K562 (cell line): Measurements from ENCODE around the gene LSM12. TPM values are rescaled to one million over a fixed set of nuclear protein-coding genes. Genes with fewer than 3 reads are reported as not detected.

Experiments used
- ATF6 ChIP-seq: sonication (generic); formaldehyde crosslinking; IDR thresholded peaks from 2 replicates; pipeline ENCODE4 v1.4.0; 2020; ENCODE audit warnings: mild to moderate bottlenecking, missing genetic modification reagents
- CHAMP1 ChIP-seq: fragments of 450-650 bp; IDR thresholded peaks from 2 replicates; pipeline ENCODE4 v1.6.1; 2016; ENCODE audit warnings: mild to moderate bottlenecking
- MLLT1 ChIP-seq, 2 experiments: fragments of 450-650 bp; IDR thresholded peaks; 2 replicates each; pipeline ENCODE4 v1.6.1; 2016
- PML ChIP-seq: IDR thresholded peaks from 2 replicates; pipeline ENCODE4 v1.6.1; 2012; ENCODE audit warnings: low read length, inconsistent platforms
- RFX5 ChIP-seq: IDR thresholded peaks from 2 replicates; pipeline ENCODE4 v1.6.1; 2011; ENCODE audit warnings: low read depth, mild to moderate bottlenecking, improper control_type of control experiment, low read length
- SMARCA4 ChIP-seq: fragments of 450-650 bp; IDR thresholded peaks from 2 replicates; pipeline ENCODE4 v1.6.1; 2016
- SMARCA5 ChIP-seq: fragments of 450-650 bp; IDR thresholded peaks from 2 replicates; pipeline ENCODE4 v1.6.1; 2016
- TAF15 ChIP-seq: fragments of 200-400 bp; formaldehyde crosslinking; IDR thresholded peaks from 2 replicates; pipeline ENCODE4 v1.6.1; 2017; ENCODE audit warnings: mild to moderate bottlenecking, low read depth, low read length, moderate library complexity
- TSC22D4 ChIP-seq: fragments of 450-650 bp; IDR thresholded peaks from 2 replicates; pipeline ENCODE4 v1.6.1; 2016; ENCODE audit warnings: missing genetic modification characterization, missing biosample characterization, control low read depth
- U2AF1 ChIP-seq: fragments of 200-400 bp; formaldehyde crosslinking; optimal IDR thresholded peaks from 2 replicates; pipeline ENCODE3; 2017; ENCODE audit warnings: mild to moderate bottlenecking, low read depth, low read length, moderate library complexity
- USF1 ChIP-seq: sonication (generic); formaldehyde crosslinking; IDR thresholded peaks from 2 replicates; pipeline ENCODE4 v1.9.0; 2022; ENCODE audit warnings: mild to moderate bottlenecking, missing genetic modification reagents
- ZBTB34 ChIP-seq: fragments of 250-450 bp; sonication (Bioruptor Pico); IDR thresholded peaks from 2 replicates; pipeline ENCODE4 v1.8.0; 2021; ENCODE audit warnings: mild to moderate bottlenecking, moderate library complexity
- ZEB2 ChIP-seq: fragments of 450-650 bp; IDR thresholded peaks from 2 replicates; pipeline ENCODE4 v1.6.1; 2016
- ZNF280B ChIP-seq: fragments of 250-450 bp; sonication (Bioruptor Pico); IDR thresholded peaks from 2 replicates; pipeline ENCODE4 v1.5.1; 2021; ENCODE audit warnings: mild to moderate bottlenecking
- ZNF41 ChIP-seq: fragments of 250-450 bp; sonication (Bioruptor Pico); conservative IDR thresholded peaks from 2 replicates; pipeline ENCODE4 v1.4.0; 2020; ENCODE audit warnings: mild to moderate bottlenecking
- ZNF586 ChIP-seq: fragments of 450-650 bp; formaldehyde crosslinking; conservative IDR thresholded peaks from 2 replicates; pipeline ENCODE4 v1.4.0; 2020; ENCODE audit warnings: mild to moderate bottlenecking, moderate library complexity
- ZNF668 ChIP-seq: fragments of 250-450 bp; sonication (Bioruptor Pico); IDR thresholded peaks from 2 replicates; pipeline ENCODE4 v1.8.0; 2022; ENCODE audit warnings: mild to moderate bottlenecking, inconsistent platforms
- ZNF785 ChIP-seq: fragments of 250-450 bp; sonication (Bioruptor Pico); IDR thresholded peaks from 2 replicates; pipeline ENCODE4 v1.4.0; 2020; ENCODE audit warnings: mild to moderate bottlenecking
- polyA plus RNA-seq, 8 experiments: library from polyadenylated mRNA; depleted of rRNA in 4 of 8; stranded (reverse) in 5 of 8; unstranded in 3 of 8; fragments of >200 nt; fragmentation: Nextera tagmentation in 2 of 8; fragmentation: Illumina TruSeq in 1 of 8; extraction: Ambion mirVana in 2 of 8; extraction: Trizol in 1 of 8; gene quantifications; 2 replicates each; pipeline versions ENCODE4 v1.2.1 to v1.2.3, GENCODE V29; 2011 to 2014; ENCODE audit warnings: inconsistent platforms in 1 of 8, missing spikeins in 1 of 8
- total RNA-seq, 7 experiments: library from RNA; depleted of rRNA in 6 of 7; stranded (reverse); fragments of >200 nt in 6 of 7; fragmentation: Illumina TruSeq in 2 of 7; extraction: Trizol in 2 of 7; gene quantifications; 2 replicates each; pipeline versions ENCODE4 v1.2.1 to v1.2.3, GENCODE V29; 2011 to 2021; ENCODE audit warnings: low replicate concordance in 1 of 7

The LSM12 gene
- total and polyA plus RNA-seq, 9 of the 15 experiments (the other 6 are each of a cell fraction or from before 2014, with no cell fraction given), result 53.0 to 258 (median 89.3) TPM

- TF ChIP-seq ZBTB34 (CRISPR knock-in tag) (no peak), SMARCA4 (no peak), ZNF668 (CRISPR knock-in tag) (no peak), MLLT1 (IDR thresholded peaks at IDR 0.05) (no peak), ATF6 (CRISPR knock-in tag) (no peak), RFX5 (no peak), ZEB2 (no peak), TSC22D4 (tag) (no peak), ZNF586 (CRISPR knock-in tag) (no peak), TAF15 (no peak), U2AF1 (no peak), USF1 (CRISPR knock-in tag) (no peak), SMARCA5 (peak; percentile 28; the same call in 1 of the 2 replicates), CHAMP1 (no peak), ZNF41 (no peak), ZNF280B (CRISPR knock-in tag) (no peak), ZNF785 (CRISPR knock-in tag) (no peak), PML (peak; percentile 15; the same call in 1 of the 2 replicates)
Observed at GRCh38 chr17:44066204-44066930, at the start of gene LSM12 (continued).
